ENCODE measurements around the gene SMPD3. TPM values are rescaled to one million over a fixed set of nuclear protein-coding genes. Genes with fewer than 3 reads are reported as not detected.

Gene SMPD3
- total and polyA plus RNA-seq, 2 of the 8 experiments (the other 6 are each of a cell fraction or from before 2014, with no cell fraction given) = 0.39 to 1.3 TPM

DNA sequence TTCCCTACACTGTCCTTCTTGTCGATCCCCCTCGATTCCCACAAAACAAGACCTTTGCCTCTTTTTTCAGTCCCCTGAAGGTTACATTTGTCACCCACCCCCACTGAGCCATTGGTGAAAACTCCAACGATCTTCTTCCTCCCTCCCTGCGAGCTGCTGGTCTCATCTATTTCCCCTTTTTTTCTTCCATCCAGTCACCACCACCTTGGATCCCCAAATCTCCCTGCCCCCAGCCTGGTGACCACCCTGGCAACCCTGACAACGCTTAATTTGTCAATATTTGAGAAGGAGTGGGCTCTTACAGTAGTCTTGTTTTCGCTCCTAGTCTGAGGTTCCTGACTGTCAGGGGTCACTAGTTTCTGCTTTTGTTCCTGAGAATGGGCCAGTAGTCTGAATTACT, 62.9 kb downstream of the SMPD3 start:
- H3K79me2 ChIP-seq (ENCODE audit: control insufficient read depth in 1 of 2, insufficient read depth in 2 of 2, low read length in 2 of 2) = no peaks in the 10 kb centered on the region
- no peaks in the 10 kb centered on the region for H4K20me1 ChIP-seq (replicated peaks in 1 of 2; ENCODE audit: control insufficient read depth in 1 of 2, insufficient read depth in 2 of 2, low read length in 2 of 2)
- H3K14ac ChIP-seq (ENCODE audit: insufficient read length) = no peak overlapping the region
- ChIA-PET CTCF (ENCODE audit: partially characterized antibody) (interaction anchor here (1.5 to 10.6 kb wide), 4 partner anchors 9 to 58 kb away, joined by 5 to 221 read pairs (median 16); no protein-coding TSS in a partner anchor), POLR2A (ENCODE audit: partially characterized antibody) (interaction anchor here (0.7 to 1.6 kb wide), 3 partner anchors 22 to 75 kb away, joined by 3 to 4 read pairs (median 3); partner anchors contain the start of genes PRMT7 and SLC7A6OS)
- no peak overlapping the region for H4K5ac ChIP-seq (ENCODE audit: insufficient read length, low read depth, low read length)
- H2AFZ ChIP-seq (ENCODE audit: low read length) = no peak overlapping the region
- no peak overlapping the region for H3K18ac ChIP-seq (ENCODE audit: extremely low read depth, low read length)
- no peak overlapping the region for H4K91ac ChIP-seq (replicated peaks; ENCODE audit: insufficient read length, low read length)
- H3K4ac ChIP-seq (replicated peaks; ENCODE audit: insufficient read length, low read depth, low read length) = no peak overlapping the region
- DNase-seq (ENCODE audit: low read depth in 1 of 2, low spot score in 2 of 2) (no peak), FAIRE-seq (no peak)
- no peaks in the 10 kb centered on the region; a peak in 1 of 7 replicates for H3K27me3 ChIP-seq (replicated peaks in 1 of 4; ENCODE audit: control insufficient read depth in 3 of 4, extremely low read depth in 1 of 4, insufficient read depth in 3 of 4, low read length in 3 of 4)
- no peak overlapping the region for H2BK15ac ChIP-seq (ENCODE audit: low read length)
- peak overlapping the region; percentile 37; the same call in 1 of the 2 replicates for H2BK5ac ChIP-seq (ENCODE audit: low read depth, low read length)
- H3K9me3 ChIP-seq (ENCODE audit: insufficient read depth in 2 of 2, low read depth in 1 of 2, low read length in 1 of 2) = no peaks in the 10 kb centered on the region
- no peak overlapping the region for H3K4me3 ChIP-seq (ENCODE audit: extremely low read depth in 1 of 4, insufficient read depth in 2 of 4, low read depth in 3 of 4, low read length in 4 of 4)
- H2BK120ac ChIP-seq (replicated peaks; ENCODE audit: low read depth, low read length) = no peak overlapping the region
- no peak overlapping the region for H3K4me2 ChIP-seq (ENCODE audit: insufficient read depth in 1 of 2, low read depth in 2 of 2, low read length in 2 of 2)
- 93% methylated on average over 6 of the region's 6 CpGs; no CpG with 5 or more reads in 1 of the 2 experiments for WGBS, 2 experiments (ENCODE audit: extremely low coverage in 1 of 2, insufficient coverage in 1 of 2, insufficient read length in 1 of 2, insufficient replicate concordance in 2 of 2, low coverage in 1 of 2, low lambda C conversion rate in 2 of 2, missing lambda C conversion rate in 1 of 2)
- H3K23ac ChIP-seq (ENCODE audit: insufficient read length) = no peak overlapping the region
- H2BK20ac ChIP-seq (ENCODE audit: low read length) = peak overlapping the region; percentile 80; the same call in 1 of the 2 replicates
- peaks cover 3 to 28% (median 20%) of the 10 kb centered on the region in 4 experiments for H3K4me1 ChIP-seq (replicated peaks in 1 of 4; ENCODE audit: control insufficient read depth in 3 of 4, insufficient read depth in 4 of 4, low read length in 3 of 4)
- H3K79me1 ChIP-seq (ENCODE audit: low read depth, low read length) = no peaks in the 10 kb centered on the region
- H4K8ac ChIP-seq (ENCODE audit: extremely low read depth, insufficient read depth, low read length) = no peak overlapping the region
- peak overlapping the region; percentile 77; the same call in 1 of the 2 replicates for H2BK12ac ChIP-seq (ENCODE audit: low read depth, low read length)
- no peak overlapping the region for H2AK5ac ChIP-seq (ENCODE audit: low read depth, low read length)
- H3K27ac ChIP-seq (ENCODE audit: low read depth, low read length) = no peak overlapping the region
- no peak overlapping the region for H3K9ac ChIP-seq (replicated peaks in 1 of 4; ENCODE audit: extremely low read depth in 1 of 4, low read depth in 3 of 4, low read length in 3 of 4)
- no peak overlapping the region for H3K56ac ChIP-seq (replicated peaks; ENCODE audit: insufficient read length, low read depth, low read length)
- H3K36me3 ChIP-seq (ENCODE audit: control insufficient read depth in 2 of 4, insufficient read depth in 4 of 4, low read length in 3 of 4) = no peaks in the 10 kb centered on the region
- no peaks in the 10 kb centered on the region for H3K23me2 ChIP-seq (ENCODE audit: low read depth, low read length)
- TF ChIP-seq NRF1 (IDR thresholded peaks at IDR 0.05; ENCODE audit: low read depth, low read length) (no peak), YY1 (IDR thresholded peaks at IDR 0.05; ENCODE audit: low read depth, low read length) (no peak), BRCA1 (IDR thresholded peaks at IDR 0.05; ENCODE audit: low read depth, low read length) (no peak), BACH1 (IDR thresholded peaks at IDR 0.05; ENCODE audit: low read length) (no peak), FOSL1 (IDR thresholded peaks at IDR 0.05; ENCODE audit: insufficient read depth, low read depth, low read length) (no peak), SRF (IDR thresholded peaks at IDR 0.05; ENCODE audit: low read depth, low read length) (no peak), RAD21 (IDR thresholded peaks at IDR 0.05 in 1 of 2, conservative IDR thresholded peaks at IDR 0.05 in 1 of 2; ENCODE audit: low read depth in 2 of 2, low read length in 2 of 2) (no peak), SP2 (IDR thresholded peaks at IDR 0.05; ENCODE audit: low read length) (no peak), TAF1 (IDR thresholded peaks at IDR 0.05; ENCODE audit: low read depth, low read length) (no peak), TEAD4 (IDR thresholded peaks at IDR 0.05; ENCODE audit: low read depth, low read length) (no peak), SIN3A (conservative IDR thresholded peaks at IDR 0.05 in 1 of 2, IDR thresholded peaks at IDR 0.05 in 1 of 2; ENCODE audit: low read depth in 1 of 2, low read length in 2 of 2) (no peak), ATF2 (IDR thresholded peaks at IDR 0.05; ENCODE audit: low read length) (no peak), HDAC6 (IDR thresholded peaks at IDR 0.05; ENCODE audit: low read depth, low read length) (no peak)
